Neutrophil (primary cell): ENCODE data around the gene BTBD3.

ENCODE experiments used
- H3K27ac ChIP-seq: fragments of 200-600 bp; sonication (generic); 2 replicates; pipeline ENCODE4 v1.5.1; 2016; ENCODE audit warnings: mild to moderate bottlenecking, moderate library complexity
- H3K27me3 ChIP-seq: fragments of 200-600 bp; sonication (generic); 2 replicates; pipeline ENCODE4 v1.6.0; 2016; ENCODE audit warnings: mild to moderate bottlenecking
- H3K36me3 ChIP-seq: fragments of 200-600 bp; sonication (generic); 2 replicates; pipeline ENCODE4 v1.5.1; 2017
- H3K4me1 ChIP-seq, 2 experiments: fragments of 200-600 bp in 1 of 2; sonication (generic) in 1 of 2; 1 replicate in 1 of 2; 2 replicates in 1 of 2; pipeline versions ENCODE4 v1.5.1 to v1.6.1; 2013 to 2016; ENCODE audit warnings: low read depth in 1 of 2, low read length in 1 of 2, mild to moderate bottlenecking in 1 of 2, moderate library complexity in 1 of 2; ENCODE audit not compliant: control insufficient read depth in 1 of 2, insufficient read depth in 1 of 2
- H3K4me3 ChIP-seq, 2 experiments: fragments of 200-600 bp in 1 of 2; sonication (generic) in 1 of 2; 1 replicate in 1 of 2; 2 replicates in 1 of 2; pipeline ENCODE4 v1.5.1; 2013 to 2016; ENCODE audit warnings: low read depth in 1 of 2, low read length in 1 of 2, mild to moderate bottlenecking in 1 of 2, moderate library complexity in 1 of 2
- H3K9me3 ChIP-seq: fragments of 200-600 bp; sonication (generic); 2 replicates; pipeline ENCODE4 v1.5.1; 2016
- CTCF ChIP-seq: fragments of 200-600 bp; sonication (generic); IDR thresholded peaks from 2 replicates; pipeline ENCODE4 v1.5.1; 2016; ENCODE audit warnings: antibody characterized with exemption

The BTBD3 gene

GRCh38 chr20:11882651-11883050 is 35.0 kb upstream of the BTBD3 start:
- Histone ChIP-seq H3K9me3 (no peaks in the 10 kb centered on the region), H3K36me3 (no peaks in the 10 kb centered on the region), H3K27ac (no peak overlapping the region), H3K4me1 (no peaks in the 10 kb centered on the region), H3K4me3 (no peak overlapping the region), H3K27me3 (peaks cover under 1% of the 10 kb centered on the region)
- no peak for TF ChIP-seq CTCF

- no peak for TF ChIP-seq CTCF
- no peaks in the 10 kb centered on the region for H3K36me3 ChIP-seq
- no peaks in the 10 kb centered on the region for H3K9me3 ChIP-seq
- H3K27me3 ChIP-seq = peaks cover 34% of the 10 kb centered on the region
- H3K27ac ChIP-seq = no peak overlapping the region
- H3K4me1 ChIP-seq = peaks cover 20% of the 10 kb centered on the region in 2 experiments
- H3K4me3 ChIP-seq = no peak overlapping the region
These were observed 29.0 kb upstream of the BTBD3 start for GRCh38 chr20:11888648-11889047.

- Histone ChIP-seq H3K4me3 (peak overlapping the region; percentile 60 to 62), H3K27me3 (peaks cover 34% of the 10 kb centered on the region), H3K27ac (no peak overlapping the region), H3K36me3 (no peaks in the 10 kb centered on the region), H3K4me1 (peaks cover 20% of the 10 kb centered on the region in 2 experiments), H3K9me3 (no peaks in the 10 kb centered on the region)
- TF ChIP-seq CTCF = no peak
These were observed 27.2 kb upstream of the BTBD3 start for GRCh38 chr20:11890331-11891076.

GRCh38 chr20:11891077-11891775 is 26.5 kb upstream of the BTBD3 start:
- TF ChIP-seq CTCF = no peak
- H3K9me3 ChIP-seq = no peaks in the 10 kb centered on the region
- H3K4me3 ChIP-seq = peak overlapping the region; percentile 60 to 62
- peaks cover 20% of the 10 kb centered on the region in 2 experiments for H3K4me1 ChIP-seq
- no peak overlapping the region for H3K27ac ChIP-seq
- no peaks in the 10 kb centered on the region for H3K36me3 ChIP-seq
- peaks cover 34% of the 10 kb centered on the region for H3K27me3 ChIP-seq

- H3K4me1 ChIP-seq = peaks cover 20% of the 10 kb centered on the region in 2 experiments
- H3K27ac ChIP-seq = no peak overlapping the region
- no peak for TF ChIP-seq CTCF
- peaks cover 34% of the 10 kb centered on the region for H3K27me3 ChIP-seq
- no peaks in the 10 kb centered on the region for H3K9me3 ChIP-seq
- peak overlapping the region; percentile 60 to 62 for H3K4me3 ChIP-seq
- H3K36me3 ChIP-seq = no peaks in the 10 kb centered on the region
These were observed 25.7 kb upstream of the BTBD3 start for GRCh38 chr20:11891776-11892545.
